Activated CD8-positive, alpha-beta memory T cell treated with anti-CD3 and anti-CD28 coated beads for 24 hours (primary cell): Measurements from ENCODE around the gene NSMCE3.

Experiments
- DNase-seq: peaks from one replicate; pipeline ENCODE4 v3.0.0-alpha.2; 2020

NSMCE3 gene

DNA sequence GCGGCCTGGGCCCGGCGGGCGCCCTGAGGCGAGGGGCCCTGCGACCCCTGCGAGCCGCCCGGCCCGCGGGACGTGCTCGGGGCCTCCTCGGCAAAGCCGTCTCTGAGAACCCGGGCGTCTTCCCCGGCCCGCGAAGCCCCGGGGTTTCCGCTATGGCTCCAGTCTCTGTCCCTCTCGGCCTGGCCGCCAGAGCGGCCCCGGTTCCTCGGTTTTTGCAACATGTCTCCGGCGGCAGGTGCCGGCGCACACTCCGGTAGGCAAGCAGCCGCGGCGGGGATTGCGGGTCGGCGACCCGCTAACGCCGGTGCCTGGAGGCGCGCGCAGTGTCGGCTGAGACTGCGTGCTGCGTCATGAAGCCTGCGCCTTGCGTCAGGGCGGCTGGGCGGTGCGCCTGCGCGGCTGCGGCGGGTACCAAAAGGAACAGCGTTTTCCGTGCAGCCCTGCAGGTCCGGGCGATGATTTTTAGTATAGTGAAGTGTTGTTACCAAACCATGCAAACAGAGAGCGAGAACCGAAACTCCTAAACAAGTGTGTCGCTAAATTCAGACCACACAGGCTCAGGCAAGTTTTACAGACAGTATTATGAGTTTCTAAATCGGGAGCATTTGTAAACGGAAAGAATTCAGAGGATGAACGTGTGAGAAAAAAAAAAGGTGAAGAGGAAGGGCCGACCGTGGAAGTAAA, at the start of gene NSMCE3:
Gene NSMCE3, minus strand, starts transcription at position 338 of the 684 bp plus-strand sequence. Its CDS starts 117 bp downstream, at position 221.
- DNase-seq, result peak; percentile 94

DNA sequence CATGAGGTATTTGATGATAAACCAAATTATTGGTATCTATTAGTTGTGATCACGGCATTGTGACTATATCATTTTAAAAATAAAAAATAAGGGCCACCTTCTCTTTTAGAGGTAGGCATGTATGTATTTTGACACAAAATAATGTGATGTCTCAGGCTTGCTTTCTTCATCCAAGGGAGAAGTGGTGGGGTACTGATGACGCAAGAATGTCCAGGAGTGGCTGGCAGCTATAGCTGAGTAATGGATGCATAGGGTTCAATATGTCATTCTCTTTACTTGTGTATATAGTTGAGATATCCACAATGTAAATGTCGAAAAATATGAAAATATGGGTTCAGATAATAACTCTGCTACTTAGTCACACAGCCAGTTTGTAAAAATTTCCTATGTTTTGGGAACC, 46.8 kb upstream of the NSMCE3 start:
- DNase-seq, result no peak

DNA sequence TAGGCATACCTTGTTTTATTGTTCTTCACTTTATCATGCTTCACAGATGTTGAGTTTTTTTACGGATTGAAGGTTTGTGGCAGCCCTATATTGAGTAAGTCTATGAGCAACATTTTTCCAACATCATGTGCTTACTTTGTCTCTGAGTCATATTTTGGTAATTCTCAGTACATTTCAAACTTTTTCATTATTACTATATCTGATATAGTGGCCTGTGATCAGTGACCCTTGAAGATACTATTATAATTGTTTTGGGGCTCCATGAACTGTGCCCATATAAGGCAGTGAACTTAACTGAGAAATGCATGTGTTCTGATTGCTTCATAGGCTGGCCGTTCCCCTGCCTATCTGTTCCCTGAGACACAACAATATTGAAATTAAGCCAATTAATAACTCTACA, 42.8 kb upstream of the NSMCE3 start:
- no peak for DNase-seq

DNA sequence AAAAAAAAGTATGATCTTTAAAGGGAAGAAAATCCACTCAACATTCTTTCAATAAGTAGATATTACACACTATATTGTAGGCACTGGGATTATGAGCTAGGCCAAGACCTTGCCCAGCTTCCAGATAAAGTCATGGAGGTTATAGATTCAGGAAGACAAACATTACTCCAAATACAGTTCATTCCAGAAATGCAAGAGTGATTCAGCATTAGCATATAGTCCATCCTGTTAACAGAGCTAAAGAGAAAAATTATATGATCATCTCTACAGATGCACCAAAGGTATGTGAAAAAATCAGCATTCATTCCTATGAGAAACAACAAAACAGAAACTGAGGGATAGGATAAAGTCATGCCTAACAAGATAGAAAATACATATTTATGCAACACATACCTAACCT, 42.1 kb upstream of the NSMCE3 start:
- DNase-seq, result no peak

DNA sequence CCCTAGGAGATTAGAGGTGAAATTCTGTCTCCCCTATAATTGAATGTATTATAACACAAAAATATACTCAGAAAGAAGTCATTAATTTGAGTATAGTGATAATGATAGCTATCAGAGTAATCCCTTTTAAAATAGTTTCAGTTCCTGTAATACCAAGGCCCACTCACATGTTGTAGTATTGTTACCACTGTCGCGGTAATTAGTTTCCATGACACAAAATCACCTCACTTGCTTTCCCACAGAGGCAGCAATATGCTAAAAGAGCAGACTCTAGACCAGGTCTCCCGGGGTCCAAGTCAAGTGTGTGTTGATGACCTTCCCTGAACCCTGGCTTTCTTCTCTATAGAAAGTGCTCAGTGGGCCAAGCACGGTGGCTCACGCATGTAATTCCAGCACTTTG, 39.5 kb upstream of the NSMCE3 start:
- DNase-seq, result no peak

DNA sequence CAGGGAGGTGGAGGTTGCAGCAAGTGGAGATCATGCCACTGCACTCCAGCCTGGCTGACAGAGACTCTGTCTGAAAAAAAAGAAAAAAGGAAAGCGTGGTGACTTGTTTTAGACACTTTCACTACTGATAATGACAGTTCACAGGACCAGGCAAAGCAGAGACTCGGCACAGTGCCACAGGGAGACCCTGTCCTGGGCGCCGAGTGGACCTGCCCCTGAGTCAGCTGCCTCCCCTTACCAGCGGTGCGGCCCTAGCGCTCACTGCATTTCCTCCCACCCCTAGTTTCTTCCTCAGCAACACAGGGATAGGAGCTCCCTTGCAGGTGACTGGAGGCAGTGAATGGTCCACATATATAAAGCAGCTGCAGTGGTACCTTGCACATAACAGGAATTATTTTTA, 38.7 kb upstream of the NSMCE3 start:
- DNase-seq, result no peak

DNA sequence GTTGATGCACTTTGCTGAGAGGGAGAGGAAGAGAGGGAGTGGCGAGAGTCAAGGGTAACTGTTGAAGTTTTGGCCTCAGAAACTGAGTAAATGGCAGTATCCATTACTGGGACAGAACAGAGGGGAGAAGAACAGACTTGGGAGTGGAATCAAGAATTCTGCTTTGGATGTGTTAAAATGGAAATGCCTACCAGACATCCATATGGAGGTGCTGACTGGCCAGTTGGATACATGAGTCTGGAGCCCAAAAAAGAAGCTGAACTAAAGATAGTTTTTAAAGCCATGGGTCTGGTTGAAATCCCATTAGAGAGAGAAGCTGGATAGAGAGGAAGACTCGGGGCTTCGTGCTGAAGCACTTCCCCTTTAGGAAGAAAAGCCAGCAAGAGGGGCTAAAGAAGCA, 35.9 kb upstream of the NSMCE3 start:
- no peak for DNase-seq

DNA sequence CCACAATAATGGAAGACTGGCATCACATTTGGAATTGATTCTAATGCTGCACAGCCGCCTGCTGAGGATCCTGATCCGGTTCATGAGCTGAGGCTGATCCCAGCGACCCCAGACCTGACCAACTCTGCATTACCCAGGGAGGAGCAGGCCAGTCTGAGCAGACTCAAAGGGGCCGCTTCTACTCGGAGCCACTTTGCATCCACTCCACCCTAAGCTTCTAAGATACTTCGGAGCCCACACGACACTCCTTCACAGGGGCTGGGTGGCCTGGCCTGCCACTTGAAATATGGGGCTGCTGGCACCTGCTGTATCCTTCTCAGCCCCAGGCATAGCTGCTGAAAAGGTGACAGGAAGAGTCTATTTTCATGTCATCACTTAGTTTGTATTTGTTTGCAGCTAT, 33.2 kb upstream of the NSMCE3 start:
- DNase-seq, result no peak

DNA sequence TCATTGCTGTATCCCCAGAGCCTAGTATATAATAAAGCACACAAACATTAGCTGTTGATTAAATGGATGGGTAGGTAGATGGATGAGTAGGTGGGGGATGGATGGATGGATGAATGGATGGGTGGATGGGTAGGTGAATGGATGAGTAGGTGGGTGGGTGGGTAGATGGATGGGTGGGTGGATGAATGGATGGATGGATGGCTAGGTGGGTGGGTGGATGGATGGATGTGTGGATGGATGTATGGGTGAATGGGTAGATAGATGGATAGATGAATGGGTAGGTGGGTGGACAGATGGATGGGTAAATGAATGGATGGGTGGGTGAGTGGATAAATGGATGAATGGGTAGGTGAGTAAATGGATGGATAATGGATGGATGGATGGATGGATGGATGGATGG, 30.2 kb upstream of the NSMCE3 start:
- DNase-seq, result no peak

DNA sequence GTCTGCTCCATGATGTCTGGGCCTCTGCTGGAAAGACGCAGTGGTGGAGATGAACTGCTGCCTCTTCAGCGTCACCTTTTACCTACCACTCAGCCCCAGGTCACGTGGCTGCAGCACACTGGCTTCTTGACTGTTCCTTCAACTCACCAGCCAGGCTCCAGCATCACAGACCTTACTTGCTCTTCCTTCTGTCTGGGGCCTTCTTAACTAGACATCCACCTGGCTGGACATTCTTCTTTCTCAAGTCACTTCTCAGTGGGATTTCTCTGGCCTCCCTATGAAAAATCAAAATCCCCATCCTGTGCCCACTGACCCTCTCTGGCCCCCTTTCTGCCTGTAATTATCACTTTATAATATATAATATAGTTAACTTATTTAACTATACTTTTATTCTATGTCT, 29.7 kb upstream of the NSMCE3 start:
- no peak for DNase-seq

DNA sequence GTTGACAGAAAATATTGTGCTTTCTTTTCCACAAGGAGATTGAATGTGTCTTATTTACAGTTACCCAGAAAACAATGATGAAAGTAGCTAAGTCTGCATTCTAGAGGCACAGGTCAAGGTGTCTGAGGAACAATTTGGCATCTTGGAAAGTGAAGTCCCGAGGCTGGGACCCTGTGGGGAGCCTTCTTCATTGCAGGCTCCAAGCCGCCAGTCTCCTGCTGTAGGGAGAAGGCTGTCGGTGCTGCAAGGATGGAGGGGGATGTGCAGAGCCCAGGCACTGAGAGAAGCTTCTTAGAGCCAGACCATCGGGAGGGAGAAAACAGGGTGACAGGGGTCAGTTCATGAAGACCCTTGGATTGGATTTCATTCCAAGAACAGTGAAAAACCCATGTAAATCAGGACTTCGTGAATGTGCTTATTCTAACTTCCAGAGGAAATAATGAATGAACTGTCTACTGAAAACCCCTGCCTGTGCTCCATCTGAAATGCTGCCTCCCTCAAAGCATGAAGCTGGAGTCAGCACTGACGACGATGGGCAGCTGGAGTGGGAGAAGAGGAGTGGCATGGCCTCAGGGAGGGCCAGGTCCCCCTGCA, 25.2 kb upstream of the NSMCE3 start:
- no peak for DNase-seq

DNA sequence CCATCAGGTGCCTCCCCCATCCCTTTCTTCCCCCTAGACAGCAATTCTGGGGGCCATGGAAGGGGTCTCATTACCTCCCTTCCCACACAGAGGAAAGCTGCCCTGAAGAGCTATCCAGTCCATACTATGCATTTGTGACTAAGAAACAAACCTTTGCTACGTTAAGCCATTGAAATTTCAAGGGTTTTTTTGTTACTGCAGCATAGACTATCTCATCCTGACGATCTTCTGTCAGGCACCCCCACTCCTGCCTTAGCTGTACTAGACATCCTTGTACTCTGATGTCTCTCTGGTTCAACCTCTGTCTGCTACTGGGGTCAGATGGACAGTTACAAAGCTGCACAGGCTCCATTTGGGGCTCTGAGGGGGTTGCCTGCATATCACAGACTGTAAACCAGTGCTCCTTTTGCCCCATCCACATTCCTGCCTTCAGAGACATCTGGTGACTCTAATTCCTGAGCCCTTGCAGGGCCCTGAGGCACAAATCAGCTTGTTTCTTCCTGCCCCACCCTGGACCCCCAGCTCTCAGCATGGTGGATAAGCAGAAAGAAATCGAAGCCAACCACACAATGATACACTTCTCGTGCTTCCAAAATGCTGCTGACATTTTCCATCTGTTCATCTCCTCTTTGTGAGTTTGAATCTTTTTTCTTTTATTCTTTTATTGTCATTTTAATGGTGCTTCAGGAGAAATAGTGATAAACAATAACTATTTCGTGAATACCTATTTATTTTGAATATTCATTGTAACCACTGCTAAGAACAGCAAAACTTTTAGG, 21.6 kb upstream of the NSMCE3 start:
- no peak for DNase-seq

DNA sequence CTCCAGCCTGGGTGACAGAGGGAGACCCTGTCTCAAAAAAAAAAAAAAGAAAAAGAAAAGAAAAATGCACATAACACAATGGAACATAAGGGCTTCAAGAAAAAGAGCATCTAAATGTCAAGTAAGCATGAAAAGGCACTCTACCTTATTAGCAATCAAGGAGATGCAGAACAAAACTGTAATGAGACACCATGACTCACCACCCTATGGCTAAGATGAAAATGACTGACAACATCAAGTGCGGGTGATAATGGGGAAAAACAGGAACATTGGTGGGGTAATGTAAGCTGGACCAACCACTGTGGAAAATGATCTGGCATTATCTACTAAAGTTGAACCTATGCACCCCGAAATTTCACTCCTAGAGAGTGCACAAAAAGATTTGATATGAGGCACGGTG, 19.6 kb upstream of the NSMCE3 start:
- no peak for DNase-seq

DNA sequence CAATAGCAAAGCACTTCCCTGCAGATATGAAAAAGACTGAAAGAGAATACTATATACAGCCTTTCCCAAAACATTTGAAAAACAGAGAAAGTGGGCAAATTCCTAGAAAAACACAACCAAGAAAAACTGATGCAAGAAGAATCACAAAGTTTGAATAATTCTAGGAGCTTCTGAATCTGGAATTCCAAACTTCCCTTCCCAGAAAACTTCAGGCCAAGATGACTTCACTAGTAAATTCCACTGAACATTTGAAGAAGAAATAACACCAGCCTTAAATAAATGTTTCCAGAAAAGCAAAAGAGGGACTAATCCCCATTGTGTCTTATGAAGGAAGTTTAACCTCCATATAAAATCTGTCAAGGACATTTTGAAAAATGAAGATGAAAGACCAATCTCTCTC, 15.8 kb upstream of the NSMCE3 start:
- no peak for DNase-seq

DNA sequence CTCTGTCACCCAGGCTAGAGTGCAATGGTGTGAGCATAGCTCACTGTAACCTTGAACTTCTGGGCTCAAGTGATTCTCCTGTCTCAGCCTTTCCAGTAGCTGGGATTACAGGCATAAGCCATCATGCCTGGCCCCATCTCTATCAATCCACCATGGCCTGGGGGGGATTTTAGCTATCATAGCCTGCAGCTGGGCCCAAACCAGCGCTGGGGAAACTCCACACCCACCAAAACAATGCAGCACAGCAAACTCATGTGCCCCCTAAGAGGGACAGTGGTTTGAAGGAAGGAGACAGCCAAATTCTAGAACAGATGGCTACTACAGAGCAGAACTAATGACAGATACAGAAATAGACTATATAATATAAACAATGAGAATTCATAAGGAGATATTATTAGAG, 13.8 kb upstream of the NSMCE3 start:
- DNase-seq, result no peak

DNA sequence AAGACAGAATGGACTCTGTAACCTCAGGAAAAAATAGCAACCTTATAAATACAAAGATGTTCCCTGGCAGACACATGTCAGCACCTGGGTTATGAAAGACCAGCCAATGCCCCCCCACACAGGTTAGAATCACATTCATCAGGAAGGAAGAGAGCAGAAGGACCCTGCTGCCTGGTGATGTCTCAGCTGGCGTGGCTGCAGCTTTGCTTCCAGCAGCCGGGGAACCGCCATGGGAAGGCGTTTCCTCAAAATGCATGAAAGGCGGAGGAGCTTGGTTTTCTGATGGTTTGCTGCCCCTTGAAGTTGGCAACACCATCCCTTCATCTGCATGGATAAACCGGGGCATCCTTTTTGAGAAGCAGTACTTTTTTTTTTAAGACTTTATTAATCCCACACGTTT, 10.9 kb upstream of the NSMCE3 start:
- DNase-seq, result no peak

DNA sequence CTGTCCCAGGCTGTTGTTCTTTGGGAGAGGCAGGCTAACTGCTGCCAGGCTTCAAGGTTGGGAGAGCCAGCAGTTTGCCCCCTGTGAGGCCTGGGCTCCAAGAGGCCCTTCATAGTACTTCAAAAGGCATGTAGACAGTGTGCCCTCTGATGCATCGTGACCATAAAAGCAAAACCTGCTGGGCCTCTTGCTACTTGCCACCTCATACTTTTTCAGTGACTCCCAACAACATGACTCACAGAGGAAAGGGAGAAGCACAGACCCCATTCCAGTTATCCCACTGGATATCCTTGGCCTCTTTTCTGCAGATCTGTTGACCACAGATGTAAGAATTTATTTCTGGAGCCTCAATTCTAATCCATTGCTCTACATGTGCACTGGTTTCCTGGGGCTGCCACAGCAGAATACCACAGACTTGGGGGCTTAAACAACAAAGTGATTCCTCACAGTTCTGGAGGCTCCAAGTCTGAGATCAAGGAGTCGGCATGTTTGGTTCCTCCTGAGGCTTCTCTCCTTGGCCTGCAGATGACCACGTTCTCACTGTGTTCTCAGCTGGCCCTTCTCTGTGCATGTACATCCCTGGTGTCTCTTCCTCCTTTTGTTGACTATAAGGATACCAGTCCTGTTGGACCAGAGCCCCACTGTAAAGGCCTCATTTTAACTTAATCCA, 8.9 kb upstream of the NSMCE3 start:
- no peak for DNase-seq

DNA sequence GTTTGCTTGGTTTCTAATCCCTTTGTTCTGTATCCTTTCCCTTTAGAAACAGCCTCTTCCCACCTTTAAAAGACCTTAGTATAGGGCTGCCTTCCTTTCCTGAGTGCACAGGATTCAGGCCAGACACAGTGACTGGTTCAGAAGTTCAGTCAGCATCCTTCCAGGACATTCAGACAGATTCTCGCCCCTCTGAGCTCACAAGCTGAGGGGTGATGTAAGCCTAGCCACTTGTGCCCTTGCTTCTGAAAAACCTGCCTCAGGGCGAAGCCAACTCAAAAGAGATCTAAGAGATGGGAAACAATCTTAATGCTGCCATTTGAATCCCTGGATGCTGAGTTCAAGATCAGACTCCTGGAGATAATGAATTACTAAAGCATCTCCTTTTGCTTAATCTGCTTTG, 6.7 kb upstream of the NSMCE3 start:
- DNase-seq, result no peak

DNA sequence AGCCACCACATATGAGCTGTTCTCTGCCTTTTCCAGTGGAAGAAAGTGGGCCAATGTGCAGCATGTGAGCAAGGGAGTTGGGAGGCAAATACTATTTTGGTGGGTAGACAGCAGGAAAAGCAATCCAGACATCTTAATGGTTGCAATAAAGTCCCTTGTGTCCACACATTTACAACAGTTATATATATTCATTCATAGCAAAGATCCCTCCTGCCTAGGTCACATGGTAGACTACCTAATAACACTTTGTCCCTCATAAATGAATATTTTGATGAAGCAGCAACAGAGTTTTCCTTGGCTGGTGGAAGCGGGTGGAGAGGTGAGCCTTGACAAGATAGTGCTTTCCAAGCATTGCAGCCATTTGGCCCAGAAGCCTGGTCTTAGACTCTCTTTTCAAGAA, 6.2 kb upstream of the NSMCE3 start:
- no peak for DNase-seq

DNA sequence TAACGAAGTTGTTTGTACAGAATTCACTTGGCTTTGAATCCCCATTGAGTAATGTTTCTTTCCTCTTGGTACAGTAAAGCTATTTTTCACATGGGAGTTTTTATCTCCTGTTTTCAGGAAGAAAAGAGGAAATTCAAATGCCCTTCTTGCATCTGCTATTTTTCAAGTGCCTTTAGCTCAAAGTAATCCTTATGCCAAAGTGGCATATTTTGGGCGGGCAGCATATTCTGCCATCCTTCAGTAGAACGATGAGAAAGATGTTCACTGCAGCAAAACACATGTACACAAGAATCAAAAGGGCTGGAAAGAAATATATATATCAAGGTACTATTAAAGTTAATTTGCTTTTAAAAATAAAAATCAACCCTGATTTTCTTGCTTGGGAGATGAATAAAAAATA, 5.3 kb upstream of the NSMCE3 start:
- no peak for DNase-seq

DNA sequence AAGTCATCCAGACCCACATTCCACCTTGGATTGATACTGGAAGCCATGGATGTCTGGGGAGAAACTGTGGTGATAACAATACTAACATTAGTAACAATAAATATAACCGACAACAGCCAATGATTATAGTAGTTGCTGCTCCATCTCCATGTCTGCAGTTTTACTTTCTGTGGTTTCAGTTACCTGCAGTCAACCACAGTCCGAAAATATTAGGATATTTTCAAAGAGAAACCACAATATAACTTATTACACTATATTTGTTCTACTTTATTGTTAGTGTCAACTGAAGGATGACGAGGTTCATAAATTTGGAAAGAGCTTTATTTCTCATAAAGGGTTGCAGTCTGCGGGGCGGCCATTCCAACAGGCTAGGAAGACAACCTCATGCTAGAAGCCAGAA, 2.6 kb upstream of the NSMCE3 start:
- no peak for DNase-seq

DNA sequence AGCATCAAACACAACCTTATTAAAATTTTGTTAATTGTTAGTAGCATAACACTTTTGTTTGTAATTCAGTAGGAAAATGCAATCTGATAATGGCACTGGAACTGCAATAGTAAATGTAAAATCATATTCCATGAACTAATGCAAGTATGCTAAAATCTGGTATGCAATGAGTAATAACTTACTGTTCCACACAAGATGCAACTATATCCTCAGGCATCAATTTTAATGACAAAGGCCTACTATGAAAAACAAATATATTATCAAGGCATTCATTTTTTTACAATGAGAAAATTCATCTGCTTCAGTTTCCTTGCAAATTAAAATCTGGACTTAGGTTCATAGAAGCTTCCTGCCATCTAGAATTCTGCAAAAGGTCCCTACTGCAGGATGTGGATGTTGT, 1.4 kb upstream of the NSMCE3 start:
- no peak for DNase-seq

DNA sequence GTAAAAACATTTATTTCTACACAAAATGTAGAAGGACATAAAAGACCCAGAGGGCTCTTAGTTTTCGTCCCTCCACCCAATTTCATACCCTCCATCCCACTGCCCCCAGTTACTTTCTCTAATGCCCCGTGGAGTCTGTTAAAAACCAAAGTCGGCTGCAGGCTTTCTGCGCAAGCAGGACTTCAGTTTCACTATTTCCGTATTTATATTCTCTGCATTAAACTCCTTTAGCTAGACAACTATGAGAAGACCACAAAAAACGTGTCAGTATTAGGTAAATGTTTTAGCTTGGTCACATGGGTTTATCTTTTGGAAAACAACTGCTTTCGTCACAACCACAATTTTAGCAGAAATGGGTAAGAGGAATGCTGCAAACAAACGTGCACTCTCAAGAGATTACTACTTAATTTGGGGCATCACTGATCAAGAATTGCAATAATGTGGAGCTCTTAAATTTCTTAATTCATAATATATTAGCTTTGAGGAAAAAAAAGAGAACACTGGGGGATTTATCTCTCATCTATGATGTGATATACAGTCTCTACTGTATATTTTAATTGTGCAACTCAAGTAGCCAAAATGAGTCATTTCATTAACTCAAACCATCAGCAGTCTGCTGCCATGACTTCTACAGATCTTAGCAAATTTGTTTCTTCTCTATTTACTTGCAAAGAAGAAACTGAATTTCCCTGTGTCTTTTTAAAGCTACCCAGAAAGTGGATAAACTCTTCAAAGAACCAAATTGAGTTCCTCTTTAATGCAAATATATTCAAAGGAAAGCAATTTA, 740 bp upstream of the NSMCE3 start:
- DNase-seq, result peak; percentile 65
